Stimulated activated CD4-positive, alpha-beta T cell treated with anti-CD3 and anti-CD28 coated beads, Interleukin-4, amount 100 ng/mL, for 1 hour (primary cell): ENCODE data around the gene SDHA.
"Not testable (repeated sequence)": the region's sequence is repeated elsewhere in the genome, so short reads cannot be mapped to it uniquely, and the experiment has no call there.

Experiments
- DNase-seq: peaks from one replicate; pipeline ENCODE4 v3.0.0-alpha.2; 2020

The SDHA gene

DNA sequence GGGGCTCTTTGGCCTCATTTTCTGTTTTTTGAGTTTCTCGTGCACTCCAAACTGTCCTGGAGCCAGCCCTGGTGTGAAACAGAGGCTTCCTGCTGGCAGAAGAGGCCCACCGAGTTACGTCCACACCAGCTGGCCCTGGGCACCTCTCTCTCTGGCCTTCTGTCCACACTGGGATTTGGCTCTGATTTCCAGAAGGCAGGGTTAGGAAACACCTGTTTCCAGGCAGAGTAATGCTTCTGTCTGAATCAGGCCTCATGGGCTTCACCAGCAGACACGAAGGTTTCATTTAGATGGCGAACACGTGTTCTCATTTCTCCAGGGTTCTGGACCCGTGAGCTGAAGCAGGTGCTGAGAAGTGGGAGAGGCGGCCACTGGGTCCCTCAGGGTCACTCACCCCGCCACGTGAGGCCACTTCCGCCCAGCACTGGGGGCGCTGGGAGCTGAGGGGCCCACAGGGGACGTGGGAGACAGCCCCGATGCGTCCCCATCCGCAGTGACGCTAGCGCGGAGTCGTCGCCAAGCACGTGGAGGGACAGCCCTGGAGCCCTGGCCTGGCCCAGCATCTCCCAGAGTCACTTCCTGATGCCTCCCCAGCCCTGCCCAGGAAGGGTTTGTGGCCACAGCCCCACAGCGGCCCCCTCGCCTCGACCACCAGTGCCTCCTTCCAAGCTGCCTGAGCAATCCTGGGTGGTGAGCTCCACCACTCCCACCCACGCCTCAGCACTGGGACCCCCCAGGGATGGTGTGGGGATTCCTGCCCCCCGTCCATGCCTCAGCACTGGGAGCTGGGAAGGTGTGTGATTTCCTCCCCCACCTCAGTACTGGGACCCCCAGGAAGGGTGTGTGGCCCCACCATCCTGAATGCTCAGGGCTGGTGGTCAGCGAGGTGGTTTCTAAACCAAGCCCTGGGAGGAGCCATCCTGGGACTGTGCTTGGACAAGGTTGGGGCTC is 31.8 kb upstream of the SDHA start:
- DNase-seq: no peak

DNA sequence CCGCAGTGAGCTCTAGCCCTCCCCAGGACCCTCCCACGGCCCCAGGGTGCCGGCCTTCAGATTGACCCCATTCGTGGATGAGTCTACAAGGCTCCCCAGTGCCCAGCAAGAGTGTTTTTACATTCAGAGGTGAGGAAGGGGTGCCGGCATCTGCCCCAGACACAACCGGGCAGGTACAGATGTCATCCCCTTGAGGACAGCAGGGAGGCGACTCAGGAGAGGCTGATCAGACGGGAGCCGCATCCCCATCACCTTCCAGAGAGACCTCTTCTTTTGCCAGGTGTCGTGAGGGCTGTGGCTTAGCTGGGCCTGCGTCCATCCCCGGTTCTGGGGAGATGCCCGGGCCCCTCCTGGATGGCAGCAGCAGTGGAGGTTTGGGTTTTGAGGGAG is 31.1 kb upstream of the SDHA start:
- no peak for DNase-seq

DNA sequence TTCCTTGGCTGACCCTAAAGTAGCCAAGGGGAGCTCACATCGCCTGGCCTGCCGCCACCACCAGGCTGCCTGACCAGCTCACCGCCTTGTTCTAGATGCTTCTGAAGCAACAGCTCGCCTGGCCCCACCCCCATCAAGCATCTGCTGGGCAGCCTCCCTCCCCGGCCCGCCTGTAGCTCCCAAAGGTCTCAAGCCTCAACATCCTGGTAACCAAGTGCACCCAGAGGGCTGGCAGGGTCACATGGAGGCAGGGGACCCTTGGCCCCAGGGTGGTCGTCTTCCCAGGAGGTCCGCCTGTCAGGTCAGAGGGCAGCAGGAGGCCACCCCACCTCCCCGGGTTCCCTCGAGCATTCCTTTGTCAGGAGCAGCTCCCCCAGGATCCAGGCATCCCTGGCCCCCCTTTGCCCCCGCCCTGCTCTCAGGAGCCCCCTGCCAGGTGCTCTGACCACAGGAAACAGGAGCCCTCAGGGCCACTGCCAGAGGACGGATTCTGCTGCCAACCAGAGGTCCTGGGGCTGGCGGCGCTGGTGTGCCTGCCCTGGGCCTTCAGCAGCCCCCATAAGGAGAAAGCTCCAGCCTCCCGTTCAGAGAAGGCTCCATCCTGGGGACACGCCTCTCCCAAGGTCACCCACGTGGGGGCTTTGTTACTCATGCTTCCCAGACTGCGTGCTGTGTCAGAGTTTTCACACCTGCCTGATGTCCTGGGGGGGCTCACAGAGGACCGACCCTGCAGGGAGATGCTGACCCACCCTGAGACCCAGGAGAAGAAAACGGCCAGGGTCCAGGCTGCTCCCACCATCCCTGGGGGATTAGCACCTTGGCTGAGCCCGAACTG is 30.3 kb upstream of the SDHA start:
- no peak for DNase-seq

DNA sequence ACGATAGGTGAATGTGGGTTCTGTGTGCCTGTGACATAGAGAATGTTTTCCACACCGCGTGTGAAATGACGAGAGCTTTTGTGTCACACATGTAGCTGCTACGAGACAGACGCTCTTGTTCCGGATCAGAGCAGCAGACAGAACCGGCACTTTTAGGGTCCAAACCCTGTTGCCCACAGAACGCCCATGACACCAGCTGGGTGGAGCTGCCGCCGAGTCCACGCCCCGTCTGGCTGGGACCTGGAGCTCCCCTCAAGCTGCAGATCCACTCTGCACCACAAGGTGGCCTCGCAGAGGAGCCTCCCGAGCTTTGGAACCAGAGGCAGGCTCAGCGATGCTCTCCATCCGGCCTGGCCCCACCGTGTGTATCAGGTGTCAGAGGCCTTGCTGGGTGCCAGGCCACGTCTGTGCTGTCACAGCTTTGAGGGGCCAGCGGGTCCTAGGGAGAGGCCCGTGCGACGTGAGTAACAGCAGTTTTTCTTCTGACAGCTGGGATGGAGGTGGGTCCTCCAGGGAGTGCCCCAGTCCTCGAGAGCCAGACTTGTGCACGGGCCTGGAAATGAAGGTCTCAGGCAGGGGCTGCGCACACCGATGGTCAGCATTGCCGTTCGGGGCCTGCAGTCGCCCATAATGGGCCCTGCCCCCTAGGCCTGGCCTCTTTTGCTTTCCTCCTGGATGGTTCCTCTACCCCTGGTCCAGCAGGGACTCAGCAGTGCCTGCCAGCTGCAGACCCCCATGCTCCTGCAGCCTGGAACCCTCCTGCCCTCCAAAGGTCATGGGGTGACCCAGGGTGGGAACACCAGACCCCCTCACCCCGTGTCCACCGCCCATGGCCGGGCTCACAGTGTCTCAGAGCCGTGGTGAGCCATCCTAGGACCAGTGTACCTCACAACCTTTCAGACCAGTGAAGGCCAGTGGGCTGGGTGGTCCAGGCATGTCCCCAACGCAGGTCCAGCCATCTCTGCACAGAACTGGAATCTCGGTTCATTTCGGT is 29.3 kb upstream of the SDHA start:
- DNase-seq: peak; percentile 90

DNA sequence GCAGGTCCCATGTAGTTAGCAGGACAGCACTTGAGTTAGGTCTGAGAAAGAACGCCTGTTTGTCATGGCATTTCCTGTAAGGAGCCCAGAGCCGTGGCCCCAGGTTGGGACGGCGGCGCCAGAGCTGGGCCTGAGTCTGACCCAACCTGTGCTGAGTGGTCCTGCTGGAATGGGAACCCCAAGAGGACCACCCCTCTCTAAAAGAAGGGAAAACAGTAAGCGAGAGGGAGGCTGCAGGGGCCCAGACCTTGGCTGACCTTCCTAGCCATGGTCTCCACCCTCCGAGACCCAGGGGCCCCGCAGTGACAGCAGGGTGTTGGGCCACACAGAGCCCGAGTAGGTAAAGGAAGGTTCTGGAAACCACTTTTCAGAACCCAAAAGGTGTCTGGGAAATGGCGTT is 28.6 kb upstream of the SDHA start:
- DNase-seq: no peak

DNA sequence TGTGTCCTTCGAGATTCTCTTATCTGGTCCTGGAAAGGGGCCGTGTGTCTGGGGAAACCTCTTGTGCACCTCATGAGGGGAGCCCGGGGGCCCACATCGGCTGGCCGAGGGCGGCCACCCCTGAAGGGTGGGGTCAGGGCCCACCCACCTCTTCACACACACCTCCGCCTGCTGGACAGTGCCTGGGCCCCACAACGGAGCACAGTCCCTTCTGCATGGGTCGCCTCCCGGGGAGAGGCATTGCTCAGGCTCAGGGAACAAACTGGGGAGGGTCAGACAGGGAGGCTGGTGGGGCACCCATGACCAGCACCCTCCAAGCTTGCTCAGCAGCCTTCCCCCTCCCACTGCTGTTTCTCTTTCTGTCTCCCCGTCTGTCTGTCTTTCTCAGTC is 28.1 kb upstream of the SDHA start:
- DNase-seq: no peak

DNA sequence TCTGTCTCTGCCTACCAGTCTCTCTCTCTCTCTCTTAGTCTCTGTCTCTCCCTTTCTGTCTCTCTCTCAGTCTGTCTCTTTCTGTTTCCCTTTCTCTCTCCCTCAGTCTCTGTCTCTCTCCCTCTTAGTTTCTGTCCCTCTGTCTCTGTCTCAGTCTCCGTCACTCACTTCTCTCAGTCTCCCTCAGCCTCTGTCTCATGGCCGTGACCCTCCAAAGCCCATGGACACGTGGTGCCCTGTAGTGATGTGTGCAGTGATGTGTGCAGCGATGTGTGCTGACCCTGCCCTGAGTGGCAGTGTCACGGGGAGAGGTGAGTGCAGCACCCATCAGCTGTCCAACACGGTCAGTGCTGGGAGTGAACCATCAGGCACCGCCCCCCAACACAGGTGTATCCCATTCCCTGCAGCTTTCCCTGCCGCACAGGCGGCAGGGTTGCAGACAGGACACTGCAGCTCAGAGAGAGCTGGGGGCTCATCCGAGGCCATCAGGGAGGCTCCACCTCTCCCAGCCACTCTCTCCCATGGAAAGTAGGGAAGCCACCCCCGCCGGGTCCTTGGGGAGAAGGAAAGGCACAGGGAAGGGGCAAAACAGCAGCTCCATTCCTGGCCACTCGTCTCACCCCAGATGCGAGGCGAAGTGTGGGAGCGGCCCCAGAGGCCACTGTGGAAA is 27.6 kb upstream of the SDHA start:
- no peak for DNase-seq

DNA sequence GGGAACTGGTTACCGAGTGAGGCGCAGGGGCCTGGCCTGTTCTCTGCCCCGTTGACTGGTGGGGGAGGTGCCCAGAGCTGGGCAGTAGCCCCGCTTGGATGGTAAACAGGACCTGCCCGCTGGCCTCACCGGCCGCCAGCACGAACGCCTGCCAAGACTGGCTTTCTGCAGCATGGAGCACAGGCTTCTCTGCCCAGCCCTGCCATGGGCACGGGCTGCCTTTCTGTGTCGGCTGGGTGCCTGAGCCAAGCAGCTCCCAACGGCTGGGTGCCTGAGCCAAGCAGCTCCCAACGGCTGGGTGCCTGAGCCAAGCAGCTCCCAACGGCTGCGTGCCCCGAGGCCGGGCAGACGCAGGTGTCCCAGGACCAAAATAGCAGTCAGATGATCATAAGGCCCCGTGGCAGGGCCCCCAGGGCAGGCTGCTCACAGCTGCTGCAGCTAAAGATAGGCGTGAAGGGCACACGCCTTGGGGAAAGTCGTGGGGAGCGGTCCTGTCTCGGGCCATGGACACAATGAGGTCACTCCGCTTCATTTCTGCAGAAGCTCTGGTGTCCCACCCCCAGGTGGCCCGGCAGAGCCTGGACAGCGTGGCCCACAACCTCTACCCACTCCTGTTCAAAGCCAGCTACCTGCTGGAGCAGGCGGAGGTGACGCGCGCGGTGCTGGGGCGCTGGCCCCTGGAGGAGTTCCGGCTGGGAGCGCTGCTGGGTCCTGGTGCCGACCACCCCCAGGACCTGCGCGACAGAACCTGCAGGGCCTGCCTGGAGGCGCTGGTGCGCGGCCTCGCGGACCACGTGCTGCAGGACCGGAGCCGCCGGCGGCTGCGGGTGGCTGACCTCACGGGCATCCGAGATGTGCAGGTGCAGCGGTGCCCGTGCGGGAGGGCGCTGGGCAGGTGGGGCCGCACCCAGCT is 26.8 kb upstream of the SDHA start, which contains the start of gene LRRC14B:
TSS of gene LRRC14B (plus strand) at position 460 of the 913 bp plus-strand sequence. CDS start at position 504, 44 bp downstream.
- peak; percentile 30 for DNase-seq

DNA sequence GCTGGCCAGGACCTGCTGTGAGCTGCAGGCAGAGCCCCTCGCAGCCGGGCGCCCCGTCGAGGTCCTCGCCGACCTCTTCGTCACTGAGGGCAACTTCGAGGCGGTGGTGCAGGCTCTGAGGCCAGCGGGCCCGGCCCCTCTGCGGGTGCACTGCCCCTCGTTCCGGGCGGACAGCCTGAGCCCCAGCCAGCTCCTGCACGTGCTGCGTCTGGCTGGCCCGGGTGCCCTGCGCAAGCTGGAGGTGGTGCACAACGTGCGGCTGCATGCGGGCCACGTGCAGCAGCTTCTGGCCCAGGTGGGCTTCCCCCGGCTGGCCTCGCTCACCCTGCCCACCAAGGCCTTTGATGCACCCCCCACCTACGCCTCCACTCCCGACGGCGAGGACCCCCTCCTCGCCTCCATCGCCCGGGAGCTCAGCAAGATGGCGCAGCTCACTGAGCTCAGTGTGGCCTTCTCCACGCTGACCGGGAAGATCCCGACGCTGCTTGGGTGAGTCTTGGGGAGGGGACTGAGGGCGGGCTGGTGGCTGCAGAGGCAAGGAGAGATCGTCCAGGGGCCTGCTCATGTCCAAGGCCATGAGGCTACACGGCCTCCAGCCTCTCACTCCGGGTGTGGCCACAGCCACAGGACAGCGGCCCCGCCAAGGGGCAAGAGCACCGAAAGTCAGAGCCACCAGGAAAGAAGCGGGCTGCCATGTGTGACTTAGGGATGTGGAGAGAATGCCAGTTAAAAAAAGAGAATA is 26.0 kb upstream of the SDHA start:
- DNase-seq: no peak

DNA sequence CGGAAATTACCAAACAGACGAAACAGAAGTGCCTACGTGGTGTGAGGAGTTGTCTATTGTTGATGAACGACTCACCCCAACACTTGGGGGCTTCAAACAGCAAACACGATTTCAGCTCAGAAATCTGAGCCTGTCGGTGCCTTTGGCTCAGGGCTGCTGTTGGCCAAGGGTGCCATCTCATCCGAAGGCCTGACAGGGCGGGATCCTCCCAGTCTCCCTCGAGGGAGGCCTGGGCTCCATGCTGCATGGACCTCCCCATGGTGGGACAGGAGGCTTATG is 25.5 kb upstream of the SDHA start:
- no peak for DNase-seq

DNA sequence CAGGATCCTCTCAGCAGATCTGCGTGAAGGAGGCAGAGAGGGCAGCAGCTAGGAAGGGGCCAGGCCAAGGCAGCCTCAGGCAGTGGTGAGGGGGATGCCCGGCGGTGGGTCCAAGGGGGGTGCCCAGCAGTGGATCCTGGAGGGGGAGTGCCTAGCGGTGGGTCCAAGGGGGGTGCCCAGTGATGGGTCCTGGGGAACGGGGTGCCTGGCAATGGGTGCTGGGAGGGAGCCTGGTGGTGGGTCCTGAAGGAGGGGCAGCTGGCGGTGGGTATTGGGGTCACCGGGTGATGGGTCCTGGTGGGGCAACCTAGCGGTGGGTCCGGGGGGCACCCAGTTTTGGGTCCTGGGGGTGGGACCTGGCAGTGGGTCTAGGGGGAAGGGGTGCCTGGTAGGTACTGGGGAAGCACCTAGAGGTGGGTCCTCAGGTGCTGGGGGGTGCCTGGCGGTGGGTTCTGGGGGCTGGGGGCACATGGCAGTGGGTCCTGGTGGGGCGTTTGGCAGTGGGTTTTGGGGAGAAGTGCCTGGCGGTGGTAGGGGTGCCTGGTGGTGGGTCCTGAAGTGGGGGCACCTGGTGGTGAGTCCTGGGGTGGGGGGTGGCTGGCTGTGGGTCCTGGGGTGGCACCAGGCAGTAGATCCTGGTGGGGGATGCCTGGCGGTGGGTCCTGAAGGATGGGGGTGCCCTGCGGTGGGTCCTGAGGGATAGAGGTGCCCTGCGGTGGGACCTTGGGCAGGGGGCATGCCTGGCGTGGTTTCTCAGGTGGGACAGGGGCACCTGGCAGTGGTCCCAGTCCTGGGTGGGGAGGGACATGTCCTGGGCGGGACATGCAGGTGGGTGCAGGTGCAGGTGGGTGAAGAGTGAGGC is 24.9 kb upstream of the SDHA start:
- DNase-seq: no peak

DNA sequence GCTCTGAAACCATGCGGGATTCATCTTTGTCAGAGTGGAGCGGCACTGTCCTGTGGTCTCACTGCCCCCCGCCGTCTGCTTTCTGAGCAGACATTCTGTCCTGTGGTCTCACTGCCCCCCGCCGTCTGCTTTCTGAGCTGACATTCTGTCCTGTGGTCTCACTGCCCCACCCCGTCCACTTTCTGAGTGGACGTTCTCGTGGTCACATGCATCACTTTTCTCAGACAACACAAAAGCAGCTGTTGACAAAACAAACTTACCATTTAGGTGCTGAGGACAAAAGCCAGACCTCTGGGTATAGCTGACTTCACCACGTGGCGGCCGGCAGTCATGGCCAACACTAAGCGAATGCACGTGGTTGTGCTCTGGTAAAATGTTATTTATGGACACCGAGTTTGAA is 24.0 kb upstream of the SDHA start:
- no peak for DNase-seq

DNA sequence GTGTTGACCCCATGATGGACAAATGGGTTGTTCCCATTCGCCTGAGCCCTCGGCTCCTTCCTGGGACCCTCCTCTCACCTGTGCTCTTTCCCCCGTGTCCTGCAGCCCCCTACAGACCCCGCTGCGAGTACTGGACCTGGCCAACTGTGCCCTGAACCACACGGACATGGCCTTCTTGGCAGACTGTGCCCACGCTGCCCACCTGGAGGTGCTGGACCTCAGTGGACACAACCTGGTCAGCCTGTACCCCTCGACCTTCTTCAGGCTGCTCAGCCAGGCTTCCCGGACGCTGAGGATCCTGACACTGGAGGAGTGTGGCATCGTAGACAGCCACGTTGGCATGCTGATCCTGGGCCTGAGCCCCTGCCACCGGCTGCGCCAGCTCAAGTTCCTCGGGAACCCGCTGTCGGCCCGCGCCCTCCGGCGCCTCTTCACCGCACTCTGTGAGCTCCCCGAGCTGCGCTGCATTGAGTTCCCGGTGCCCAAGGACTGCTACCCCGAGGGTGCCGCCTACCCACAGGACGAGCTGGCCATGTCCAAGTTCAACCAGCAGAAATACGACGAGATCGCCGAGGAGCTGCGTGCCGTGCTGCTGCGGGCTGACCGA is 23.4 kb upstream of the SDHA start:
- no peak for DNase-seq

DNA sequence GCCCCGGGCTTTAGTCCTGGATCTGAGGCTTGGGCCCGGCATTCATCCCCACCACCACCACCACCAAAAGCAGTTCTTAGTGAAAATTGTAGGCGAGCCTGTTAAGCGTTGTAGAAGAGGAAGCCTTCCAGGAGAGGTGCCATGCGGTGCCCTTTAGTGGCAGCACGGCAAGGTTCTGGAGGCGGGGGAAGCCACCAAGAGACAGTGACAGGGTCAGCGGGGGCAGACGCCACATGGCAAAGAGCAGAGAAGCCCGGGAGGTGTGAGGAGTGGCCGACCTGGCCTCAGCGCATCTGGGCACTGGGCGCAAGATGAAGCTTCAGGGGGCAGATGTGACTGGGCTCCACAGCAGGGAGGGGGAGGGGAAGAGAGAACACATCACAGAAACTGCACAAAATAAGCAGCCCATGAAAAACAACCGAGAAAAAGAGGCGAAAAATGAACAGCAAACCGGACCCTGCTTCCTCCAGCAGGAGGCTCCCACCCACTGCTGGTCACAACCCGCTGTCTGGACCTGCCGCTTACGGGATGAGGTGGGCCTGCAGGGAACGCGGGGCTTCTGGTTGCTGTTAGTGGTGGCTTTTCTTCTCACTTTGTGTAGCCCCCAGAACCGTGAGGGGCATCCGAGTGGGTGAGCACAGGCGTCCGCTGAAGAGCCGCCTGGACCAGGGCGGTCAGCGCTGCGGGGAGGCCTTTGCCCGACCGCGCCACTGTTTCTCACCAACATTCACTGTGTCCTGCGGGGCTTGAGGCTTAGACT is 22.5 kb upstream of the SDHA start:
- DNase-seq: no peak

DNA sequence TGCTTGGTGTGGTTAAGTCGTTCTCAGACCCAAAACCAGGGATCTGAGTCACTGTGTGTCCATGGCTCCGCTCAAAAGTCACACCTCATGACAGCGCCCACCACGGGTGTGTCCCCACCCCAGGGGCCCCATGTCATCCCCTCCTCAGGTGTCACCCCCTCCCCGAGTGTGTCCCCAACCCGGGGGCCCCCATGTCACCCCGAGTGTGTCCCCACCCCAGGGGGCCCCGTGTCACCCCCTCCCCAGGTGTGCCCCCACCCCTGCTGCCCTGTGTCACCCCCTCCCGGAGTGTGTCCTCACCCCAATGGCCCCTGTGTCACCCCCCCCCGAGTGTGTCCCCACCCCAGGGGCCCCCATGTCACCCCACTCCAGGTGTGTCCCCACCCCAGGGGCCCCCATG is 21.8 kb upstream of the SDHA start:
- DNase-seq: no peak

DNA sequence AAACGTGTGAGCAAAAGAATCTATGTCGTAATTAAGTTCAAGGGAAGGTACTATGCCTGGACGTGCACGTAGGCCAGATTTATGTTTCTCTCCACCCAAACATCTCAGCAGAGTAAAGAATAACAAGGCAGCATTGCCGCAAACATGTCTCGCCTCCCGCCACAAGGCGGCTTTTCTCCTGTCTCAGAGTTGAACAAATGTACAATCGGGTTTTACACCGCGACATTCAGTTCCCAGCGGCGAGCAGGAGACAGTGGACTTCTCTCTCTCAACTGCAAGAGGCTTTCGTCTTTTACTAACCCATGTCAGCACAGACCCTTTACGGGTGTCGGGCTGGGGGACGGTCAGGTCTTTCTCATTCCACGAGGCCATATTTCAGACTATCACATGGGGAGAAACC is 21.1 kb upstream of the SDHA start:
- DNase-seq: not testable (repeated sequence)

DNA sequence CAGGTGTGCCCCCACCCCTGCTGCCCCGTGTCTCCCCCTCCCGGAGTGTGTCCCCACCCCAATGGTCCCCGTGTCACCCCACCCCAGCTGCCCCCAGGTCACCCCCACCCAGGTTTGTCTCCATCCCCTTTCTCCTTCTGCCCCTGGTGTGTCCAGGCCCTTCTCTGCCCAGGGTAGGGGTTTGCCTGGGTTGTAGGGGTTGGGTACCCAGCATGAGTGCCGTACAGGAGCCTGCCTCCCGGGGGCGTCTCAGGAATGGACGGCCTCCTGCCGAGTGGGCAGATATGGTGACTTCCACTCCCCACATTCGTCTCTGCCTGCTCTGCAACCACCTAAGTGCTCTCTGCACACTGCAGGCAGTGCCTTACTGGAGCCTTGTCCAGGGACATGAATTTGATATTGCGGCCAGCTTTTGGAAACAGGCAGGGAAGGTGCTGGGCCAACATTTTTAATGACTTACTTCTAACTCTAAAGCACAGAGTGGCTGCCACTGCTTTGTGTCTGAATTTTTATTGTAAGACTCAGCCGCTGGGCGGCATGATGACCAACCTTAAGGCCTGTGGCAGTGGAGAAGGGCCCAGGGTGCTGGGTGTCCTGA is 20.1 kb upstream of the SDHA start:
- no peak for DNase-seq
